ENCODE data around the gene THRB. TPM values are rescaled to one million over a fixed set of nuclear protein-coding genes. Genes with fewer than 3 reads are reported as not detected.

The THRB gene
- total RNA-seq, 1 experiment from 2014 or later = 9.7 TPM

DNA sequence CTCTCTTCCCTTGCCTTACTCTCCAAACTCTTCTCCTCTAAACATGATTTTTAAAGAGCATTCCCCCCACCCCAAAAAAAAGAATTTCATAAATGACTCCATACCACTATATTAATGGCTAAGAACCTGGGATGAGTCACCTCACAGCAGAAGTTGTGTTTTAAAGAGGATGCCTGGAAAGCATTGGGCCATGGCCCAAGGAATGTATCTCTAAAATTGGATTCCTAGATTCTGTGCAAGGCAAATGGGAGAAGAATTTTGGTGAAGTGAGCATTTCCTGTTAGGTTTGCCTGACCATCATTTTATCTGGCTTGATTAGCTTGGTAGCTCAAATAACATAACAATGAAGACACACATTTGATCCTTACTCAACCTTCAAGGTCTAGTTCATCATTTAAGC lies 298.1 kb downstream of the THRB start:
- ChIA-PET CTCF (no interaction called here), POLR2A (ENCODE audit: unreplicated experiment) (no interaction called here)
- Histone ChIP-seq H3K27ac (no peak overlapping the region), H3K79me2 (ENCODE audit: low read depth) (no peaks in the 10 kb centered on the region), H3K27me3 (ENCODE audit: insufficient read depth, low read depth) (no peaks in the 10 kb centered on the region), H3K9me2 (ENCODE audit: insufficient read depth) (no peaks in the 10 kb centered on the region), H3K36me3 (ENCODE audit: low read depth) (no peaks in the 10 kb centered on the region), H3K4me2 (no peak overlapping the region), H3K9me3 (ENCODE audit: insufficient read depth, low read depth) (no peaks in the 10 kb centered on the region), H4K20me1 (ENCODE audit: insufficient read depth) (no peaks in the 10 kb centered on the region), H3F3A (ENCODE audit: insufficient read depth, low read depth) (no peaks in the 10 kb centered on the region), H2AFZ (no peak overlapping the region), H3K4me3 (no peak overlapping the region), H3K4me1 (replicated peaks; ENCODE audit: insufficient read depth) (no peaks in the 10 kb centered on the region)
- no peak for DNase-seq
- intact Hi-C loops (cut with micrococcal nuclease; ENCODE audit: unreplicated experiment) = no loop called here
- no peak for TF ChIP-seq EZH2 (IDR thresholded peaks at IDR 0.05; ENCODE audit: low read depth)
- TF ChIP-seq, protein P1, sequence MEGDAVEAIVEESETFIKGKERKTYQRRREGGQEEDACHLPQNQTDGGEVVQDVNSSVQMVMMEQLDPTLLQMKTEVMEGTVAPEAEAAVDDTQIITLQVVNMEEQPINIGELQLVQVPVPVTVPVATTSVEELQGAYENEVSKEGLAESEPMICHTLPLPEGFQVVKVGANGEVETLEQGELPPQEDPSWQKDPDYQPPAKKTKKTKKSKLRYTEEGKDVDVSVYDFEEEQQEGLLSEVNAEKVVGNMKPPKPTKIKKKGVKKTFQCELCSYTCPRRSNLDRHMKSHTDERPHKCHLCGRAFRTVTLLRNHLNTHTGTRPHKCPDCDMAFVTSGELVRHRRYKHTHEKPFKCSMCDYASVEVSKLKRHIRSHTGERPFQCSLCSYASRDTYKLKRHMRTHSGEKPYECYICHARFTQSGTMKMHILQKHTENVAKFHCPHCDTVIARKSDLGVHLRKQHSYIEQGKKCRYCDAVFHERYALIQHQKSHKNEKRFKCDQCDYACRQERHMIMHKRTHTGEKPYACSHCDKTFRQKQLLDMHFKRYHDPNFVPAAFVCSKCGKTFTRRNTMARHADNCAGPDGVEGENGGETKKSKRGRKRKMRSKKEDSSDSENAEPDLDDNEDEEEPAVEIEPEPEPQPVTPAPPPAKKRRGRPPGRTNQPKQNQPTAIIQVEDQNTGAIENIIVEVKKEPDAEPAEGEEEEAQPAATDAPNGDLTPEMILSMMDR (conservative IDR thresholded peaks at IDR 0.05) = no peak
- BruUV-seq (replicated peaks) = no TSS peak

DNA sequence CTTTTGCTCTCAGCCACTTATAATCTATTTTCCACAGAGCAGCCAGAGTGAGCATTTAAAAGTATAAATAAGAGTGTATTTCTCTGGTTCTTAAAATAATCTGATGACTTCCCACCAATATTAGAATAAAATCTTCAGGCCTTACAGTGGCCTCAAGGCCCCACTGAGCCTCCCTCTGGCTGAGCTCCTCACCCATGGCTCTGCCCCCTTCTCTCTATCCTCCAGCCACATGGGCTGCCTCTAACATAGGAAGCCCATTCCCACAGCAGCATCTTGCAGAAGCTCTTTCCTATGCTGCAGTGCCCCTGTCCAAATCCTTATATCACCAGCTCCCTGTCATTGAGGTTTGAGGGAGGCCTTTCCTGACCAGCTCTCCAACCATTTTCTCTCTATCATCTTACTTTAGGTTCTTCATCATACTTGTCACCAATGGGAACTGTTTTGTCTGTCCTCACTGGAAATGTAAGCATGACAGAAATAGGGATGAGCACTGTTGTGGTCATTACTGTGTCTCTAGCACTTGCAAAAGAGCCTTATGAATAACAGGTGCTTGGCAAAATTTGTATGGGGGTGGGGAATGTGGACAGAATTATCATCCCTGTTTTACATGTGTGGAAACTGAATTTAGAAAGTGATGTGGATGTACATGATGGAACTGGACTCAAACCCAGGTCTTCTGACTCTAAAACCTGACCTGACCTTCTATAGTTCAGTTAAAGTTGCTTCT lies 299.0 kb downstream of the THRB start:
- H3K27ac ChIP-seq = no peak overlapping the region
- no peaks in the 10 kb centered on the region for H3K36me3 ChIP-seq (ENCODE audit: low read depth)
- no peaks in the 10 kb centered on the region for H3K27me3 ChIP-seq (ENCODE audit: insufficient read depth, low read depth)
- CTCF ChIA-PET = no interaction called here
- H3K4me2 ChIP-seq = no peak overlapping the region
- TF ChIP-seq EZH2 (IDR thresholded peaks at IDR 0.05; ENCODE audit: low read depth) = no peak
- TF ChIP-seq, protein P1 (conservative IDR thresholded peaks at IDR 0.05) = no peak
- no peaks in the 10 kb centered on the region for H3K9me2 ChIP-seq (ENCODE audit: insufficient read depth)
- H3K79me2 ChIP-seq (ENCODE audit: low read depth) = no peaks in the 10 kb centered on the region
- no peak for DNase-seq
- intact Hi-C loops (cut with micrococcal nuclease; ENCODE audit: unreplicated experiment) = no loop called here
- H3K9me3 ChIP-seq (ENCODE audit: insufficient read depth, low read depth) = no peaks in the 10 kb centered on the region
- H3K4me3 ChIP-seq = no peak overlapping the region
- H4K20me1 ChIP-seq (ENCODE audit: insufficient read depth) = no peaks in the 10 kb centered on the region
- no peaks in the 10 kb centered on the region for H3F3A ChIP-seq (ENCODE audit: insufficient read depth, low read depth)
- H2AFZ ChIP-seq = no peak overlapping the region
- H3K4me1 ChIP-seq (replicated peaks; ENCODE audit: insufficient read depth) = no peaks in the 10 kb centered on the region
- BruUV-seq (replicated peaks) = no TSS peak
- POLR2A ChIA-PET (ENCODE audit: unreplicated experiment) = no interaction called here

DNA sequence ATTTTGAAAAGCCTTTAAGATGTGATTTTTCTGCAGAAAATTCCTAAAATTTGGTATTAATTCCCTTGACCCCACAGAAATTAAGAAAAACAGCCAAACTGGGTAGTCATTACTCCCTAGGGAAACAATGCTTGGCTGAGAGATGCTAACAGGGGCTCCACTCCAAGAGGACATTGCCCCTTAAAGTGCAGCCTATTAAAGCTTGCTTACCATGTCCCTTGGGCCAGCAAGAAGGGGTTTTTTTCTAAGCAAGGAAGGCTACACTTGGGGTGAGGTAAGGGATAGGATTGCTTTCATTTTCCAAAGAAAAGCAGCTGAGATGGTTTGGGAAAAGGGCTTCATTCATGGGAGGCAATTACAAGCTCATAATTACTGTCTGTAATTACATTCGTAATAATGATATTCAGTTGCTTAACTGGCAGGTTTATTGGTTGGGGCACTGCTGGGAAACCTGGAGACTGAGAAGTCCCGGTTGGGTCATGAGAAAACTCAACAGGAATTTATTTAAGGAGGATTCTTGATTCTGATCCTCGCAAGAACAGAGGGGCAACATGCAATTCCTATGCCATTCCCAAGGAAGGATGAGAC lies 302.1 kb downstream of the THRB start:
- Histone ChIP-seq H3K27ac (no peak overlapping the region), H3F3A (ENCODE audit: insufficient read depth, low read depth) (no peaks in the 10 kb centered on the region), H4K20me1 (ENCODE audit: insufficient read depth) (no peaks in the 10 kb centered on the region), H3K79me2 (ENCODE audit: low read depth) (no peaks in the 10 kb centered on the region), H3K4me3 (no peak overlapping the region), H3K36me3 (ENCODE audit: low read depth) (no peaks in the 10 kb centered on the region), H2AFZ (no peak overlapping the region), H3K4me1 (replicated peaks; ENCODE audit: insufficient read depth) (no peaks in the 10 kb centered on the region), H3K4me2 (no peak overlapping the region), H3K9me3 (ENCODE audit: insufficient read depth, low read depth) (no peaks in the 10 kb centered on the region), H3K27me3 (ENCODE audit: insufficient read depth, low read depth) (no peaks in the 10 kb centered on the region), H3K9me2 (ENCODE audit: insufficient read depth) (no peaks in the 10 kb centered on the region)
- intact Hi-C loops (cut with micrococcal nuclease; ENCODE audit: unreplicated experiment) = no loop called here
- POLR2A ChIA-PET (ENCODE audit: unreplicated experiment) = no interaction called here
- no TSS peak for BruUV-seq (replicated peaks)
- TF ChIP-seq, protein P1 (conservative IDR thresholded peaks at IDR 0.05) = no peak
- no peak for TF ChIP-seq EZH2 (IDR thresholded peaks at IDR 0.05; ENCODE audit: low read depth)
- no peak for DNase-seq
- CTCF ChIA-PET = no interaction called here
